H9 (cell line): ENCODE data around the gene NFYB. TPM values are rescaled to one million over a fixed set of nuclear protein-coding genes. Genes with fewer than 3 reads are reported as not detected.

Source experiments
- DNase-seq: peaks from one replicate; pipeline ENCODE4 v3.0.0-alpha.2; 2017
- H2AFZ ChIP-seq: one replicate; pipeline ENCODE4 v1.6.1; 2013; ENCODE audit warnings: mild to moderate bottlenecking, low read length, control low read depth, moderate library complexity
- H2AK5ac ChIP-seq: 2 replicates; pipeline ENCODE4 v1.6.1; 2013; ENCODE audit warnings: low read length, control low read depth, mixed read lengths; ENCODE audit not compliant: insufficient read length
- H2BK120ac ChIP-seq: one replicate; pipeline ENCODE4 v1.6.1; 2013; ENCODE audit warnings: low read depth, mild to moderate bottlenecking, low read length, control low read depth, inconsistent platforms; ENCODE audit not compliant: poor library complexity, severe bottlenecking
- H2BK12ac ChIP-seq: 2 replicates; pipeline ENCODE4 v1.6.1; 2013; ENCODE audit warnings: low read length, control low read depth, mixed read lengths, low read depth; ENCODE audit not compliant: insufficient read length
- H2BK15ac ChIP-seq: 2 replicates; pipeline ENCODE4 v1.6.1; 2013; ENCODE audit warnings: low read depth, low read length, control low read depth
- H2BK20ac ChIP-seq: one replicate; pipeline ENCODE4 v1.6.1; 2013; ENCODE audit warnings: low read depth, mild to moderate bottlenecking, low read length, control low read depth, inconsistent platforms; ENCODE audit not compliant: poor library complexity, severe bottlenecking
- H2BK5ac ChIP-seq: 2 replicates; pipeline ENCODE4 v1.6.1; 2013; ENCODE audit warnings: low read length, control low read depth, mixed read lengths; ENCODE audit not compliant: insufficient read length
- H3K14ac ChIP-seq: 2 replicates; pipeline ENCODE4 v1.6.1; 2013; ENCODE audit warnings: low read length, control low read depth; ENCODE audit not compliant: insufficient read depth
- H3K18ac ChIP-seq: 2 replicates; pipeline ENCODE4 v1.6.1; 2013; ENCODE audit warnings: low read depth, mild to moderate bottlenecking, mixed read lengths, low read length, control low read depth; ENCODE audit not compliant: insufficient read length
- H3K23ac ChIP-seq: 2 replicates; pipeline ENCODE4 v1.6.1; 2013; ENCODE audit warnings: low read length, control low read depth, mixed read lengths, low read depth; ENCODE audit not compliant: insufficient read length
- H3K23me2 ChIP-seq: 2 replicates; pipeline ENCODE4 v1.6.1; 2013; ENCODE audit warnings: low read depth, mild to moderate bottlenecking, mixed read lengths, low read length, control low read depth; ENCODE audit not compliant: insufficient read length, poor library complexity, severe bottlenecking
- H3K27ac ChIP-seq: 2 replicates; pipeline ENCODE4 v1.5.1; 2013; ENCODE audit warnings: low read length, control low read depth, mixed read lengths, low read depth; ENCODE audit not compliant: insufficient read length
- H3K27me3 ChIP-seq: 2 replicates; pipeline ENCODE4 v1.6.1; 2013; ENCODE audit warnings: low read length, control low read depth, inconsistent platforms; ENCODE audit not compliant: insufficient read depth
- H3K4ac ChIP-seq: 2 replicates; pipeline ENCODE4 v1.6.1; 2013; ENCODE audit warnings: low read depth, mild to moderate bottlenecking, control low read depth, inconsistent platforms, low read length, moderate library complexity
- H3K4me1 ChIP-seq: 2 replicates; pipeline ENCODE4 v1.6.1; 2013; ENCODE audit warnings: low read length, control low read depth, inconsistent platforms; ENCODE audit not compliant: insufficient read depth
- H3K4me2 ChIP-seq: 2 replicates; pipeline ENCODE4 v1.6.1; 2013; ENCODE audit warnings: low read length, control low read depth, mixed read lengths; ENCODE audit not compliant: insufficient read length, insufficient read depth
- H3K56ac ChIP-seq: 2 replicates; pipeline ENCODE4 v1.6.1; 2013; ENCODE audit warnings: low read depth, mild to moderate bottlenecking, mixed read lengths, low read length, control low read depth; ENCODE audit not compliant: insufficient read length
- H3K79me1 ChIP-seq: 2 replicates; pipeline ENCODE4 v1.6.1; 2013; ENCODE audit warnings: low read depth, mild to moderate bottlenecking, moderate library complexity, low read length, control low read depth, inconsistent platforms; ENCODE audit not compliant: insufficient read depth, poor library complexity, severe bottlenecking
- H3K79me2 ChIP-seq: 2 replicates; pipeline ENCODE4 v1.6.1; 2013; ENCODE audit warnings: low read length, control low read depth, inconsistent platforms; ENCODE audit not compliant: insufficient read depth
- H3K9ac ChIP-seq: 2 replicates; pipeline ENCODE4 v1.6.1; 2013; ENCODE audit warnings: low read length, control low read depth, mixed read lengths; ENCODE audit not compliant: insufficient read length; ENCODE audit errors: extremely low read depth
- H3K9me3 ChIP-seq: one replicate; pipeline ENCODE4 v1.6.1; 2013; ENCODE audit warnings: low read depth, low read length, inconsistent platforms; ENCODE audit not compliant: control insufficient read depth
- H3T11ph ChIP-seq: one replicate; pipeline ENCODE4 v1.6.1; 2013; ENCODE audit warnings: mild to moderate bottlenecking, low read length, control low read depth, inconsistent platforms
- H4K20me1 ChIP-seq: one replicate; pipeline ENCODE4 v1.6.1; 2013; ENCODE audit not compliant: control insufficient read depth, insufficient read length, insufficient read depth
- H4K5ac ChIP-seq: 2 replicates; pipeline ENCODE4 v1.6.1; 2013; ENCODE audit warnings: low read depth, mild to moderate bottlenecking, mixed read lengths, low read length, control low read depth; ENCODE audit not compliant: insufficient read length
- H4K8ac ChIP-seq: replicated peaks from 2 replicates; pipeline ENCODE4 v1.6.1; 2013; ENCODE audit warnings: low read length, control low read depth, mixed read lengths, low read depth; ENCODE audit not compliant: insufficient read length
- H4K91ac ChIP-seq: 2 replicates; pipeline ENCODE4 v1.6.1; 2013; ENCODE audit warnings: low read depth, mild to moderate bottlenecking, moderate library complexity, mixed read lengths, low read length, control low read depth; ENCODE audit not compliant: insufficient read length
- H3K27ac Mint-ChIP-seq, 3 experiments: 2 replicates in 2 of 3; 3 replicates in 1 of 3; pipeline ENCODE4 v1.8.0; 2020 to 2021; ENCODE audit warnings: mixed read lengths in 3 of 3, mild to moderate bottlenecking in 1 of 3, moderate library complexity in 1 of 3
- H3K27me3 Mint-ChIP-seq: 2 replicates; pipeline ENCODE4 v1.8.0; 2021; ENCODE audit warnings: low read depth, mild to moderate bottlenecking, moderate library complexity, mixed read lengths
- H3K36me3 Mint-ChIP-seq, 3 experiments: 2 replicates in 2 of 3; 3 replicates in 1 of 3; pipeline ENCODE4 v1.8.0; 2020 to 2021; ENCODE audit warnings: low read depth in 3 of 3, mixed read lengths in 3 of 3; ENCODE audit not compliant: insufficient read depth in 1 of 3
- H3K4me1 Mint-ChIP-seq, 2 experiments: 2 replicates each; pipeline ENCODE4 v1.8.0; 2020; ENCODE audit warnings: mixed read lengths in 2 of 2
- H3K4me3 Mint-ChIP-seq, 2 experiments: 2 replicates in 1 of 2; 3 replicates in 1 of 2; pipeline ENCODE4 v1.8.0; 2020 to 2021; ENCODE audit warnings: mild to moderate bottlenecking in 2 of 2, mixed read lengths in 2 of 2, moderate library complexity in 1 of 2
- H3K9me3 Mint-ChIP-seq, 2 experiments: 2 replicates in 1 of 2; 3 replicates in 1 of 2; pipeline ENCODE4 v1.8.0; 2020; ENCODE audit warnings: mild to moderate bottlenecking in 2 of 2, mixed read lengths in 2 of 2, moderate library complexity in 1 of 2
- CTCF ChIP-seq: fragments of 200-600 bp; sonication (generic); conservative IDR thresholded peaks from 3 replicates; pipeline ENCODE4 v1.8.0; 2021; ENCODE audit warnings: antibody characterized with exemption, mild to moderate bottlenecking
- WGBS: extraction: QIAGEN DNeasy Blood & Tissue Kit; methylation state at CpG from one replicate; pipeline ENCODE4 v1.1.7; 2013; ENCODE audit warnings: missing lambda C conversion rate, low lambda C conversion rate, mixed read lengths; ENCODE audit not compliant: insufficient read length; ENCODE audit errors: extremely low coverage; 5-methylcytosine and 5-hydroxymethylcytosine counted together
- total RNA-seq: library from RNA; stranded (reverse); gene quantifications from 2 replicates; pipeline ENCODE4 v1.2.1, GENCODE V29; 2021

The NFYB gene
- total RNA-seq, 1 experiment from 2014 or later = 52.5 TPM

- Mint-ChIP-seq H3K27me3 (peaks cover 2% of the 10 kb centered on the region; the same call in 1 of the 2 replicates), H3K27ac (no peak overlapping the region; a peak in 1 of 7 replicates), H3K9me3 (no peaks in the 10 kb centered on the region; a peak in 1 of 5 replicates), H3K4me3 (no peak overlapping the region), H3K36me3 (no peaks in the 10 kb centered on the region), H3K4me1 (peaks cover 4 to 6% of the 10 kb centered on the region in 2 experiments)
- Histone ChIP-seq H4K5ac (no peak overlapping the region), H4K91ac (no peak overlapping the region), H3K23ac (no peak overlapping the region), H3K27ac (no peak overlapping the region), H3K23me2 (no peaks in the 10 kb centered on the region), H3K9ac (no peak overlapping the region), H2BK5ac (no peak overlapping the region), H2BK15ac (no peak overlapping the region), H3K4me2 (no peak overlapping the region), H3K79me2 (no peaks in the 10 kb centered on the region), H2AFZ (no peak overlapping the region), H2BK120ac (no peak overlapping the region), H4K20me1 (no peaks in the 10 kb centered on the region), H3K4ac (no peak overlapping the region), H3K4me1 (no peaks in the 10 kb centered on the region; the same call in 1 of the 2 replicates), H3K18ac (no peak overlapping the region), H3K56ac (no peak overlapping the region), H2AK5ac (no peak overlapping the region), H2BK12ac (no peak overlapping the region), H3K79me1 (no peaks in the 10 kb centered on the region), H2BK20ac (no peak overlapping the region), H4K8ac (no peak overlapping the region), H3K27me3 (no peaks in the 10 kb centered on the region), H3T11ph (no peak overlapping the region), H3K9me3 (no peaks in the 10 kb centered on the region), H3K14ac (no peak overlapping the region)
- WGBS = no CpG with 5 or more reads among the region's 5 CpGs
- no peak for DNase-seq
- no peak for TF ChIP-seq CTCF
Measured at GRCh38 chr12:104168596-104168995, 30.6 kb upstream of the NFYB start.
